Measurements from ENCODE around the gene PGLYRP2. TPM values are rescaled to one million over a fixed set of nuclear protein-coding genes. Genes with fewer than 3 reads are reported as not detected.

Gene PGLYRP2
- total RNA-seq, 1 donor from 2014 or later: not detected

DNA sequence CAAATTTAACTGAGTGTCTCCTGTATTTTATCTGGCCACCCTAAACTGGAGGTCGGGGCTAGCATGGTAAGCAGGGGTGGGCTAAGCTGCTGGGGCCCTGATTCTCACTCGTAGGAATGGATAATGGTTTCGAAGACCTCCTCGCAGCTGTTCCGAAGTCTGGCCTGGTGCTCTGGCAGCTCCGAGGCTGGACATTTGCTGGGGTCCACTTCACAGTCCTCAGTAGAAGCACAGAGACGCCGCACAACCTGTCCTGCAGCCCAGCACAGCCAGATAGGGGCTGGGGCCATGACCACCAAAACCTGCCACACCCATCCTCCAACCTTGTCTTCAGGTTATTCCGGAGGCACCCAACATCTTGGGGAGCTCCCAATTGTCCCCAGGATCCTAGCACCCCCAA lies 23.3 kb downstream of the PGLYRP2 start:
- H3K9me3 ChIP-seq: no peaks in the 10 kb centered on the region
- ATAC-seq (no peak), DNase-seq (no peak)
- peaks cover 17% of the 10 kb centered on the region for H3K27me3 ChIP-seq
- TF ChIP-seq, protein P1, sequence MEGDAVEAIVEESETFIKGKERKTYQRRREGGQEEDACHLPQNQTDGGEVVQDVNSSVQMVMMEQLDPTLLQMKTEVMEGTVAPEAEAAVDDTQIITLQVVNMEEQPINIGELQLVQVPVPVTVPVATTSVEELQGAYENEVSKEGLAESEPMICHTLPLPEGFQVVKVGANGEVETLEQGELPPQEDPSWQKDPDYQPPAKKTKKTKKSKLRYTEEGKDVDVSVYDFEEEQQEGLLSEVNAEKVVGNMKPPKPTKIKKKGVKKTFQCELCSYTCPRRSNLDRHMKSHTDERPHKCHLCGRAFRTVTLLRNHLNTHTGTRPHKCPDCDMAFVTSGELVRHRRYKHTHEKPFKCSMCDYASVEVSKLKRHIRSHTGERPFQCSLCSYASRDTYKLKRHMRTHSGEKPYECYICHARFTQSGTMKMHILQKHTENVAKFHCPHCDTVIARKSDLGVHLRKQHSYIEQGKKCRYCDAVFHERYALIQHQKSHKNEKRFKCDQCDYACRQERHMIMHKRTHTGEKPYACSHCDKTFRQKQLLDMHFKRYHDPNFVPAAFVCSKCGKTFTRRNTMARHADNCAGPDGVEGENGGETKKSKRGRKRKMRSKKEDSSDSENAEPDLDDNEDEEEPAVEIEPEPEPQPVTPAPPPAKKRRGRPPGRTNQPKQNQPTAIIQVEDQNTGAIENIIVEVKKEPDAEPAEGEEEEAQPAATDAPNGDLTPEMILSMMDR (IDR thresholded peaks at IDR 0.05): no peak
- H3K36me3 ChIP-seq: peaks cover 12% of the 10 kb centered on the region
- H3K4me3 ChIP-seq: no peak overlapping the region
- intact Hi-C loops (cut with DNase I): no loop called here
- H3K4me1 ChIP-seq: peaks cover 6% of the 10 kb centered on the region
- no peak overlapping the region for H3K27ac ChIP-seq

DNA sequence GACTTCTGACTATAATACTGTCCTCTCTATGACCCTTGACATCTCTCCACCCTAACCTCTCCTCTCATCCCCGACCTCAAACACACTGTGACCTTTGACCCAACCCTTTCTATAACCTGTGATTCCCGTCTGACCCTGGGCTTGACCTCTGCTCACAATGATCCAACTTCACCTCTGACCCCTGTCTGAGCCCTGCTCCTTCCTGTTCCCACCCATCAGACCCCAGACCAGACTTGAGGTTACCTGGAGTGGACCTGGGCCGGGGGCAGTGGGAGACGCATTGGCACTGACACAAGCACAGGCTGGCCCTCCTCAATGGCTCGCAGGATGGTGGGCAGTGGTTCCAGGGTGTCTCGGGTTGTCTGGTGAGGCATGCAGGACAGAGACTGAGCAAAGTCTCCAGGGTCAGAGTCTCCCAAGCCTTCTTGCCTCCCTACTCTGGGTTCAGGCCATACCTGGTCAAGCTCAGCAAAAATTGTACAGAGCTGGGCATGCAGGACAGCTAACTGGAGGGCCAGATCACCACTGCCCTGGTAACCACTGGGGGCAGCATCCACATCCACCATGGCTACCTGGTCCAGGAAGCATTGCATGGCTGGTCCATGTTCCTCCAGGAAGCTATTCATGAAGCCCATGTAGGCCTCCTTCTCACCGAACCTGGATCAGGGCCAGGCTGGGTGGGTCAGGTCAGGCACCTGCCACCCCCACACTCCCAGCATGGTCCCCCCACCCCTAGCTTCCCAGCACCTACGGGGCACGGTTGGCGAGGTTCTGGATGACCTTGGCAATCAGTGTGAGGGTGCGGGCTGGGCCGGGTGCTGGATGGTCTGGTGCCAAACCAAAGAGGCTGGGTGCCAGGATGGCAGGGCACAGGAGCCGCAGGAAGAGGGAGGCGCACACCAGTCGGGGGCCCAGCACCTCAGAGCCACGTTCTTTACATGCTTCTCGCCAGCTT lies 25.1 kb downstream of the PGLYRP2 start:
- Histone ChIP-seq H3K9me3 (no peaks in the 10 kb centered on the region), H3K4me1 (peaks cover 7% of the 10 kb centered on the region), H3K36me3 (no peaks in the 10 kb centered on the region), H3K27ac (no peak overlapping the region), H3K27me3 (peaks cover 17% of the 10 kb centered on the region), H3K4me3 (no peak overlapping the region)
- TF ChIP-seq, protein P1 (IDR thresholded peaks at IDR 0.05): no peak
- DNase-seq (no peak), ATAC-seq (no peak)
- intact Hi-C loops (cut with DNase I): no loop called here

DNA sequence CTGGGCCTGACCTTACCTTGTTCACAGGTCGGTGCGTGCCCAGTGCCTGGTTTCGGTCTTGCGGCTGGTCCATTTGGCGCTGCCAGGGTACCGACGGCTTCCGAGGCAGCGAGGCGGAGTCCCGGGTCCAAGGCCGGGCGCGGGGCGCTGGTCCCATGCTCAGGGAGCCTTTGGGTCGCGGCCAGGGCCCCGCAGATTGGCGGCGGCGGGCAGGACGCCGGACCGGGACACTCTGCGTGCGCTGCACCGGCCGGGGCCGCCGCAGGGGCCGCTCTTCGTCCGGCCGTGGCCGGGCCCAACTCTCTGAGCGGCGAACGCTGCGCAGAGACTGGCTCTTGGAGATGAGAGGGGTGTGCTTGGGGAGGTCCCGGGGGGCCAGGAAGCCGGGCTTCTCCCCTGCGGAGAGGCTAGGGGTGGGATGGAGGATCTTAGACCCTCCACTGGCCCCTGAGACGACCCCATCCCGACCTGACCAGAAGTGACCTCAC lies 26.2 kb downstream of the PGLYRP2 start:
- no peaks in the 10 kb centered on the region for H3K9me3 ChIP-seq
- H3K27ac ChIP-seq: no peak overlapping the region
- TF ChIP-seq, protein P1 (IDR thresholded peaks at IDR 0.05): peak; percentile 33
- peaks cover 17% of the 10 kb centered on the region for H3K27me3 ChIP-seq
- intact Hi-C loops (cut with DNase I): no loop called here
- no peak for DNase-seq
- peak overlapping the region; percentile 38 for H3K4me3 ChIP-seq
- H3K36me3 ChIP-seq: no peaks in the 10 kb centered on the region
- ATAC-seq: peak; percentile 6
- H3K4me1 ChIP-seq: peaks cover 13% of the 10 kb centered on the region

DNA sequence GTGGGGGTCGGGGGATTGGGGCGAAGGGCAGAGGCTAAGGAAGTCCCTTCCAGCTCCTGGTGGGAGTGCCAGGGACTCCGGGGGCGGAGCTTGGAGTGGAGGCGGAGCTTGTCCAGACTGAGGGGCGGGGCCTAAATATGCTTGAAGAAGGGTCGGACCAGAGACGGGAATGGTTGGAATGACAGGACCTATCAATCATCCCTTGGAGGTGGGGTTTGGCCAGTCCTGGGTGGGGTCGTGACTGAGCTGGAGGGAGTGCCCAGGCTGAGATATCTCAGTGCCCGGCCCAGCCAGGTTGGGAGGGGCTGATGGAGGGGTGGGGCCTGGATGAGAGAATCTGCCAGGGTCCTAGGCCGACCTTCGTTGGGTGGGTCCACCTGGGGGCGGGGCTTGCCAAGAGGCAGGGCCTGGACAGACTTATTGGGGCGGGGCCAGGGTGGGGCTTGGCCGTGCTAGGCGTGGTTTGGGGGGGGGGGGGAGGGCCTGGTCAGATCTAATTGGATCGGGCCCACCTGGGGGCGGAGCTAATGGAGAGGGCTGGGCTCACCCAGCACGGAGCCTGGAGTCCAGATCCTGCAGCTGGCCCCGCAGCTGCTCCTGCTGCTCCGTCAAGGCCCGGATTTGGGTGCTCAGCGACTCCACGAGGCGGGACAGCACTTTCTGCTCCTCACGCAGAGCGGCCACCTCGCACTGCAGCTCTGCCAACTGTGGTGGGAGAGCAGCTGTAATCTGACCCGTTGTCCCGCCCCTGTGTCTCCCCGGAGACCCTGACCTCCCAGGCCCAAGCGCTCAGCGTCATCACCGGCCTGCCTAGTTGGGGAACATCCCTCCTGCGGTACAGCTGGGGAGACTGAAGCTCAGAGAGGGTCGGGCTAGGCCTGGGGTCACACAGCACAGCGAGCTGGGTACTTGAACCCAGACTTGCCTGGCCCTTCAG lies 26.9 kb downstream of the PGLYRP2 start:
- Histone ChIP-seq H3K27ac (no peak overlapping the region), H3K9me3 (no peaks in the 10 kb centered on the region), H3K36me3 (no peaks in the 10 kb centered on the region), H3K27me3 (peaks cover 17% of the 10 kb centered on the region), H3K4me3 (peak overlapping the region; percentile 38), H3K4me1 (peaks cover 13% of the 10 kb centered on the region)
- TF ChIP-seq, protein P1 (IDR thresholded peaks at IDR 0.05): no peak
- intact Hi-C loops (cut with DNase I): no loop called here
- DNase-seq: peak; percentile 91
- peak; percentile 69 for ATAC-seq

DNA sequence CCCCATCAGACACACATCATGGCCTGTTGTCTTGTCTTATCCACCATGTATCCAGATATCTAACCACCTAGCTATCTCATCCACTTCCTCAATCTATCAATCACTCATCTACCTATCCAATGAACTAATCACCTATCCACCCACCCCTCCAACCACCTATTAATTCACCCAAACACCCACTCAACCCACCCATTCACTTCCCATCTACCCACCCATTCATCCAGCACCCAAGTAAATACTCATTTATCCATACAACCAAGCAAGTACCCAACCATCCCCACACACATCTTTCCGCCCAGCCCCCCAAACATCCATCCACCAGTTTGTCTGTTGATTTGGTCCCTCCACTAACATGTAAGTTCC lies 28.8 kb downstream of the PGLYRP2 start:
- TF ChIP-seq, protein P1 (IDR thresholded peaks at IDR 0.05): no peak
- peaks cover 7% of the 10 kb centered on the region for H3K27me3 ChIP-seq
- no peak overlapping the region for H3K4me3 ChIP-seq
- no peaks in the 10 kb centered on the region for H3K36me3 ChIP-seq
- ATAC-seq: no peak
- H3K4me1 ChIP-seq: peaks cover 13% of the 10 kb centered on the region
- intact Hi-C loops (cut with DNase I): no loop called here
- H3K9me3 ChIP-seq: no peaks in the 10 kb centered on the region
- no peak for DNase-seq
- peak overlapping the region; percentile 65 for H3K27ac ChIP-seq
